HG03064 (cell line): ENCODE data around the gene OR6C75.
"Not testable (repeated sequence)": the region's sequence is repeated elsewhere in the genome, so short reads cannot be mapped to it uniquely, and the experiment has no call there.

Experiments used
- ATAC-seq: cut with Tn5 transposase; IDR thresholded peaks from one replicate; pipeline ENCODE4 v1.9.1; 2021; ENCODE audit warnings: low read depth; ENCODE audit not compliant: unreplicated experiment

OR6C75 gene

GRCh38 chr12:55362675-55363074 lies at the start of gene OR6C75:
Gene OR6C75 (plus strand): TSS chr12:55362975. CDS start chr12:55365111, 2,136 bp downstream.
- no peak for ATAC-seq

- no peak for ATAC-seq
Observed at GRCh38 chr12:55314043-55314442, 48.7 kb upstream of the OR6C75 start, which contains the start of gene OR6C1. Gene OR6C1 (plus strand): TSS chr12:55314343. CDS start chr12:55320600, 6,257 bp downstream.

- ATAC-seq, result no peak
Observed at GRCh38 chr12:55320201-55320600, 42.6 kb upstream of the OR6C75 start.

GRCh38 chr12:55325801-55326200 lies 37.0 kb upstream of the OR6C75 start:
- ATAC-seq, result not testable (repeated sequence)

GRCh38 chr12:55330446-55330845 lies 32.3 kb upstream of the OR6C75 start, which contains the start of gene OR6C3:
Gene OR6C3 (plus strand): TSS chr12:55330746. CDS start chr12:55331701, 955 bp downstream.
- no peak for ATAC-seq

- no peak for ATAC-seq
Observed at GRCh38 chr12:55336002-55336401, 26.8 kb upstream of the OR6C75 start.

- ATAC-seq, result not testable (repeated sequence)
Observed at GRCh38 chr12:55355338-55355737, 7.4 kb upstream of the OR6C75 start.

GRCh38 chr12:55365086-55365485 lies 2.3 kb downstream of the OR6C75 start:
- no peak for ATAC-seq

- ATAC-seq, result no peak
Observed at GRCh38 chr12:55372521-55372920, 9.7 kb downstream of the OR6C75 start.

- ATAC-seq, result no peak
Observed at GRCh38 chr12:55385891-55386290, 23.1 kb downstream of the OR6C75 start.

GRCh38 chr12:55392032-55392795 lies 29.4 kb downstream of the OR6C75 start:
- ATAC-seq, result no peak

- no peak for ATAC-seq
Observed at GRCh38 chr12:55396326-55396725, 33.6 kb downstream of the OR6C75 start.

GRCh38 chr12:55400229-55400628 lies 37.5 kb downstream of the OR6C75 start, which contains the start of gene OR6C65:
Gene OR6C65 (plus strand): TSS chr12:55400529. CDS start chr12:55400529, 0 bp downstream.
- ATAC-seq, result no peak

- no peak for ATAC-seq
Observed at GRCh38 chr12:55407866-55408265, 45.1 kb downstream of the OR6C75 start.

- ATAC-seq, result not testable (repeated sequence)
Observed at GRCh38 chr12:55409133-55409532, 46.4 kb downstream of the OR6C75 start.

GRCh38 chr12:55412138-55412537 lies 49.4 kb downstream of the OR6C75 start:
- not testable (repeated sequence) for ATAC-seq

GRCh38 chr12:55413498-55414388 lies 51.0 kb downstream of the OR6C75 start:
- ATAC-seq, result not testable (repeated sequence)

GRCh38 chr12:55414396-55414823 lies 51.6 kb downstream of the OR6C75 start:
- ATAC-seq, result not testable (repeated sequence)

GRCh38 chr12:55414889-55415288 lies 52.1 kb downstream of the OR6C75 start:
- not testable (repeated sequence) for ATAC-seq

GRCh38 chr12:55416961-55417360 lies 54.2 kb downstream of the OR6C75 start:
- ATAC-seq, result no peak
